Measurements from ENCODE around the gene NEGR1. TPM values are rescaled to one million over a fixed set of nuclear protein-coding genes. Genes with fewer than 3 reads are reported as not detected.

NEGR1 gene
- total RNA-seq, 2 experiments from 2014 or later: not detected

- H3K27ac Mint-ChIP-seq: no peak overlapping the region
- ChIA-PET CTCF (interaction anchor here (1.2 kb wide), 1 partner anchor 17 kb away, joined by 3 read pairs; no protein-coding TSS in a partner anchor), POLR2A (no interaction called here)
- TF ChIP-seq, protein P1, sequence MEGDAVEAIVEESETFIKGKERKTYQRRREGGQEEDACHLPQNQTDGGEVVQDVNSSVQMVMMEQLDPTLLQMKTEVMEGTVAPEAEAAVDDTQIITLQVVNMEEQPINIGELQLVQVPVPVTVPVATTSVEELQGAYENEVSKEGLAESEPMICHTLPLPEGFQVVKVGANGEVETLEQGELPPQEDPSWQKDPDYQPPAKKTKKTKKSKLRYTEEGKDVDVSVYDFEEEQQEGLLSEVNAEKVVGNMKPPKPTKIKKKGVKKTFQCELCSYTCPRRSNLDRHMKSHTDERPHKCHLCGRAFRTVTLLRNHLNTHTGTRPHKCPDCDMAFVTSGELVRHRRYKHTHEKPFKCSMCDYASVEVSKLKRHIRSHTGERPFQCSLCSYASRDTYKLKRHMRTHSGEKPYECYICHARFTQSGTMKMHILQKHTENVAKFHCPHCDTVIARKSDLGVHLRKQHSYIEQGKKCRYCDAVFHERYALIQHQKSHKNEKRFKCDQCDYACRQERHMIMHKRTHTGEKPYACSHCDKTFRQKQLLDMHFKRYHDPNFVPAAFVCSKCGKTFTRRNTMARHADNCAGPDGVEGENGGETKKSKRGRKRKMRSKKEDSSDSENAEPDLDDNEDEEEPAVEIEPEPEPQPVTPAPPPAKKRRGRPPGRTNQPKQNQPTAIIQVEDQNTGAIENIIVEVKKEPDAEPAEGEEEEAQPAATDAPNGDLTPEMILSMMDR (IDR thresholded peaks at IDR 0.05): no peak
- H3K27me3 Mint-ChIP-seq: no peaks in the 10 kb centered on the region
- H3K4me3 Mint-ChIP-seq: no peak overlapping the region
- H3K9me3 Mint-ChIP-seq: no peaks in the 10 kb centered on the region
- H3K36me3 Mint-ChIP-seq (ENCODE audit: low read depth): no peaks in the 10 kb centered on the region
- intact Hi-C loops (cut with micrococcal nuclease): no loop called here
- DNase-seq (no peak), ATAC-seq (no peak)
- no peaks in the 10 kb centered on the region for H3K4me1 Mint-ChIP-seq (ENCODE audit: low read depth)
Measured at GRCh38 chr1:72034827-72035226, 247.5 kb downstream of the NEGR1 start.

- H3K36me3 Mint-ChIP-seq (ENCODE audit: low read depth): no peaks in the 10 kb centered on the region
- H3K4me3 Mint-ChIP-seq: no peak overlapping the region
- intact Hi-C loops (cut with micrococcal nuclease): no loop called here
- DNase-seq (no peak), ATAC-seq (no peak)
- no peak overlapping the region for H3K27ac Mint-ChIP-seq
- no peaks in the 10 kb centered on the region for H3K4me1 Mint-ChIP-seq (ENCODE audit: low read depth)
- H3K27me3 Mint-ChIP-seq: no peaks in the 10 kb centered on the region
- no peaks in the 10 kb centered on the region for H3K9me3 Mint-ChIP-seq
- CTCF ChIA-PET: no interaction called here
- POLR2A ChIA-PET: no interaction called here
- TF ChIP-seq, protein P1 (IDR thresholded peaks at IDR 0.05): no peak
Measured at GRCh38 chr1:72023063-72023930, 259.0 kb downstream of the NEGR1 start.

DNA sequence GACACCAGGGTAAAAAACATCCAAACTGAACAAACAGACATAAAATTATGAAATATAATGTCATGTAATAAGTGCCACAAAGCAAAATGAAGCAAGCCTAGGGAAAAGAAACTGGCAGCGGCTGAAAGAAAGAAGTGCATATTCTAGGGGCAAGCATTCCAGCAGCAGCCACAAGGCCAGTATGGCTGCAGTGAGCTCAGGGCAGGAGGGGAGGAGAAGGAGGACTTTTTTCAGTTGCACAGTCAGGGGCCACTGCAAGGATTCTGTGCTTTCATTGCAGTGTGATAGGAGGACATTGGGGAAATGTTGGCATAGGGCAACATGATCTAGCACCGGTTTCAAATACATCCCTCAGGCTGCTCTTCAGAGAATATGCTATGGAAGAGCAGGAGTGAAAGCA lies 263.8 kb downstream of the NEGR1 start:
- ChIA-PET POLR2A (no interaction called here), CTCF (no interaction called here)
- intact Hi-C loops (cut with micrococcal nuclease): no loop called here
- TF ChIP-seq, protein P1 (IDR thresholded peaks at IDR 0.05): no peak
- Mint-ChIP-seq H3K4me3 (no peak overlapping the region), H3K9me3 (no peaks in the 10 kb centered on the region), H3K27ac (no peak overlapping the region), H3K27me3 (no peaks in the 10 kb centered on the region), H3K36me3 (ENCODE audit: low read depth) (no peaks in the 10 kb centered on the region), H3K4me1 (ENCODE audit: low read depth) (no peaks in the 10 kb centered on the region)
- no peak for ATAC-seq
- DNase-seq: no peak

DNA sequence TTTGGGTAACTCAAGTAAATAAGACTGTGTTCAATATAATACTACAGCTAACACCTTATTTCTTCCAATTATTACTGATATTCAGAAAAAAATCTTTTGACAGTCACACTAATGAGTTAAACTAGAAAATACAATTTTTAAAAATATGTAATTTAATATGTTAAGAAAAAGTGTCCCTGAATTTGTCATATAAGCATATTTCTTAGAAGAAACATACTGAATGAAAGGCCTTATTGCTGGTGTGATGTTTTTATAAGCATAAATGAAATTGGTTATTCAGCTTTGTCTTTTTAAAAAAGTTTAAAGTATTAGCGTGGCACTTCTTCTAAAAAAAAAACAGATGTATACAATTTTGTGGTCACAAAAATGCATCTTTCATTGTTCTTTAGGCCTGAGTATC lies 267.3 kb downstream of the NEGR1 start:
- ATAC-seq (no peak), DNase-seq (no peak)
- H3K4me3 Mint-ChIP-seq: no peak overlapping the region
- intact Hi-C loops (cut with micrococcal nuclease): no loop called here
- ChIA-PET POLR2A (no interaction called here), CTCF (no interaction called here)
- H3K27ac Mint-ChIP-seq: no peak overlapping the region
- no peaks in the 10 kb centered on the region for H3K36me3 Mint-ChIP-seq (ENCODE audit: low read depth)
- TF ChIP-seq, protein P1 (IDR thresholded peaks at IDR 0.05): no peak
- no peaks in the 10 kb centered on the region for H3K9me3 Mint-ChIP-seq
- no peaks in the 10 kb centered on the region for H3K4me1 Mint-ChIP-seq (ENCODE audit: low read depth)
- H3K27me3 Mint-ChIP-seq: no peaks in the 10 kb centered on the region

- no peak overlapping the region for H3K27ac Mint-ChIP-seq
- DNase-seq (no peak), ATAC-seq (no peak)
- POLR2A ChIA-PET: no interaction called here
- H3K36me3 Mint-ChIP-seq (ENCODE audit: low read depth): no peaks in the 10 kb centered on the region
- TF ChIP-seq, protein P1 (IDR thresholded peaks at IDR 0.05): no peak
- H3K9me3 Mint-ChIP-seq: no peaks in the 10 kb centered on the region
- CTCF ChIA-PET: no interaction called here
- no peaks in the 10 kb centered on the region for H3K27me3 Mint-ChIP-seq
- H3K4me3 Mint-ChIP-seq: no peak overlapping the region
- no peaks in the 10 kb centered on the region for H3K4me1 Mint-ChIP-seq (ENCODE audit: low read depth)
- intact Hi-C loops (cut with micrococcal nuclease): no loop called here
Measured at GRCh38 chr1:72013161-72013560, 269.2 kb downstream of the NEGR1 start.
